Calu3 (cell line): ENCODE results near the gene SIGMAR1. TPM values are rescaled to one million over a fixed set of nuclear protein-coding genes. Genes with fewer than 3 reads are reported as not detected.

Experiments used
- Bru-seq: library from RNA; stranded (reverse); fragments of 400-500 nt; gene quantifications from one replicate; lab custom pipeline; 2021; lab: Mats Ljungman, UMichigan
- BruChase-seq, 2 experiments: library from RNA; stranded (reverse); fragments of 400-500 nt; gene quantifications; one replicate each; lab custom pipeline; 2021; lab: Mats Ljungman, UMichigan
- BruUV-seq: library from RNA; stranded (reverse); fragments of 400-500 nt; replicated peaks from 2 replicates; lab custom pipeline; 2021; lab: Mats Ljungman, UMichigan
- CTCF ChIA-PET: fragments of 300-600 bp; sonication (Branson Sonifier 250); formaldehyde crosslinking; loops from one replicate; lab custom pipeline; 2022; ENCODE audit warnings: antibody characterized with exemption; lab: Charles Lee
- DNase-seq: peaks from one replicate; pipeline ENCODE4 v3.0.0; 2022
- H3K27ac Mint-ChIP-seq: one replicate; pipeline ENCODE4 v1.8.0; 2022; ENCODE audit warnings: mixed read lengths; ENCODE audit not compliant: unreplicated experiment
- H3K27me3 Mint-ChIP-seq: one replicate; pipeline ENCODE4 v1.8.0; 2022; ENCODE audit warnings: mixed read lengths; ENCODE audit not compliant: unreplicated experiment
- H3K36me3 Mint-ChIP-seq: one replicate; pipeline ENCODE4 v1.8.0; 2022; ENCODE audit warnings: mild to moderate bottlenecking, moderate library complexity, mixed read lengths; ENCODE audit not compliant: insufficient read depth, unreplicated experiment
- H3K4me1 Mint-ChIP-seq: one replicate; pipeline ENCODE4 v1.8.0; 2022; ENCODE audit warnings: mild to moderate bottlenecking, low read depth, mixed read lengths; ENCODE audit not compliant: unreplicated experiment
- H3K4me3 Mint-ChIP-seq: one replicate; pipeline ENCODE4 v1.8.0; 2022; ENCODE audit warnings: mild to moderate bottlenecking, low read depth, moderate library complexity, mixed read lengths; ENCODE audit not compliant: unreplicated experiment
- H3K9me3 Mint-ChIP-seq: one replicate; pipeline ENCODE4 v1.8.0; 2022; ENCODE audit warnings: low read depth, mixed read lengths; ENCODE audit not compliant: unreplicated experiment
- CTCF ChIP-seq: fragments of 200-600 bp; IDR thresholded peaks from one replicate; pipeline ENCODE4 v1.8.0; 2022; ENCODE audit warnings: antibody characterized with exemption; ENCODE audit not compliant: unreplicated experiment
- intact Hi-C: fragments of 100-400 bp; cut with micrococcal nuclease; formaldehyde crosslinking; loops from one replicate; pipeline ENCODE4 v1.10.0; 2022; ENCODE audit not compliant: unreplicated experiment
- long read RNA-seq: library from polyadenylated mRNA; stranded (forward); transcript quantifications from one replicate; pipeline ENCODE4 v2.0.0, GENCODE V29; 2022
- total RNA-seq: library from RNA; stranded (reverse); gene quantifications from 2 replicates; pipeline ENCODE4 v1.2.3, GENCODE V29; 2022

Gene SIGMAR1
- 65.6 and 80.1 TPM in 2 replicates for total RNA-seq
- percentile 81 among the genes with signal in this experiment for Bru-seq, nascent RNA
- BruChase-seq, experiment 1, labeled RNA remaining after a 6-hour chase, result percentile 91 among the genes with signal in this experiment
- BruChase-seq, experiment 2, labeled RNA remaining after a 2-hour chase, result percentile 79 among the genes with signal in this experiment
- long read RNA-seq, transcript SIGMAR1-201 (4 exons, 1,656 nt), result major isoform, 125 of 225 reads
- long read RNA-seq, partial matches to known transcripts, result 6 of 225 reads
- long read RNA-seq, other reads (novel, unspliced or antisense), result 90 of 225 reads

- Mint-ChIP-seq H3K9me3 (no peaks in the 10 kb centered on the region), H3K4me3 (peak within 1 kb of the TSS; percentile 83), H3K36me3 (peaks cover 16% of the 10 kb centered on the region), H3K4me1 (peaks cover 10% of the 10 kb centered on the region), H3K27me3 (no peaks in the 10 kb centered on the region), H3K27ac (peak within 1 kb of the TSS; percentile 56)
- no peak for TF ChIP-seq CTCF
- CTCF ChIA-PET, result interaction anchor here (0.6 to 1.3 kb wide), 3 partner anchors 9 to 257 kb away, joined by 3 to 5 read pairs (median 3); partner anchors contain the start of gene GALT
- BruUV-seq, result no TSS peak
- intact Hi-C loops, result no loop called here
- DNase-seq, result peak; percentile 91
These were observed at the start of gene SIGMAR1 for GRCh38 chr9:34637356-34638137. Gene SIGMAR1, minus strand, starts transcription at chr9:34637787. Its CDS starts 90 bp downstream, at chr9:34637697.

- H3K4me3 Mint-ChIP-seq, result no peak overlapping the region
- CTCF ChIA-PET, result no interaction called here
- no peaks in the 10 kb centered on the region for H3K4me1 Mint-ChIP-seq
- no peak for TF ChIP-seq CTCF
- intact Hi-C loops, result no loop called here
- peaks cover 78% of the 10 kb centered on the region for H3K27me3 Mint-ChIP-seq
- no peaks in the 10 kb centered on the region for H3K9me3 Mint-ChIP-seq
- BruUV-seq, result no TSS peak
- no peaks in the 10 kb centered on the region for H3K36me3 Mint-ChIP-seq
- DNase-seq, result no peak
- H3K27ac Mint-ChIP-seq, result no peak overlapping the region
These were observed 49.1 kb upstream of the SIGMAR1 start for GRCh38 chr9:34686732-34687131.

- CTCF ChIA-PET, result no interaction called here
- intact Hi-C loops, result no loop called here
- no peaks in the 10 kb centered on the region for H3K9me3 Mint-ChIP-seq
- H3K27me3 Mint-ChIP-seq, result peaks cover 75% of the 10 kb centered on the region
- no peak overlapping the region for H3K4me3 Mint-ChIP-seq
- no peak for DNase-seq
- H3K4me1 Mint-ChIP-seq, result no peaks in the 10 kb centered on the region
- TF ChIP-seq CTCF, result no peak
- H3K36me3 Mint-ChIP-seq, result no peaks in the 10 kb centered on the region
- no peak overlapping the region for H3K27ac Mint-ChIP-seq
- BruUV-seq, result no TSS peak
These were observed 48.6 kb upstream of the SIGMAR1 start for GRCh38 chr9:34686231-34686630.

GRCh38 chr9:34685591-34685990 lies 48.0 kb upstream of the SIGMAR1 start:
- intact Hi-C loops, result no loop called here
- H3K27me3 Mint-ChIP-seq, result peaks cover 69% of the 10 kb centered on the region

More at GRCh38 chr9:34685591-34685990, 48.0 kb upstream of the SIGMAR1 start:
- H3K27ac Mint-ChIP-seq, result no peak overlapping the region
- CTCF ChIA-PET, result no interaction called here
- TF ChIP-seq CTCF, result no peak
- no peaks in the 10 kb centered on the region for H3K4me1 Mint-ChIP-seq
- H3K4me3 Mint-ChIP-seq, result no peak overlapping the region
- H3K9me3 Mint-ChIP-seq, result no peaks in the 10 kb centered on the region
- DNase-seq, result no peak
- no peaks in the 10 kb centered on the region for H3K36me3 Mint-ChIP-seq
- no TSS peak for BruUV-seq
